Measurements from ENCODE around the gene PUS1.

PUS1 gene

GRCh38 chr12:131903270-131904255 is 25.5 kb upstream of the PUS1 start:
- no peak for DNase-seq

- no peak for DNase-seq
Observed at GRCh38 chr12:131904346-131904745, 24.7 kb upstream of the PUS1 start.

GRCh38 chr12:131905081-131905629 is 23.9 kb upstream of the PUS1 start:
- no peak for DNase-seq

GRCh38 chr12:131905630-131906091 is 23.4 kb upstream of the PUS1 start:
- DNase-seq: no peak

- DNase-seq: no peak
Observed at GRCh38 chr12:131907379-131908091, 21.5 kb upstream of the PUS1 start.

- DNase-seq: no peak
Observed at GRCh38 chr12:131908092-131909080, 20.7 kb upstream of the PUS1 start.

- no peak for DNase-seq
Observed at GRCh38 chr12:131909081-131909751, 19.9 kb upstream of the PUS1 start.

GRCh38 chr12:131909752-131910219 is 19.3 kb upstream of the PUS1 start:
- no peak for DNase-seq

GRCh38 chr12:131910302-131911027 is 18.6 kb upstream of the PUS1 start:
- no peak for DNase-seq

GRCh38 chr12:131911028-131911650 is 17.9 kb upstream of the PUS1 start:
- no peak for DNase-seq

- DNase-seq: no peak
Observed at GRCh38 chr12:131911851-131912477, 17.1 kb upstream of the PUS1 start.

- DNase-seq: no peak
Observed at GRCh38 chr12:131912518-131913274, 16.4 kb upstream of the PUS1 start.

- no peak for DNase-seq
Observed at GRCh38 chr12:131913666-131914065, 15.4 kb upstream of the PUS1 start.

- DNase-seq: no peak
Observed at GRCh38 chr12:131914179-131914702, 14.8 kb upstream of the PUS1 start.

- DNase-seq: no peak
Observed at GRCh38 chr12:131915000-131915689, 13.9 kb upstream of the PUS1 start.

- DNase-seq: no peak
Observed at GRCh38 chr12:131915823-131916222, 13.3 kb upstream of the PUS1 start.

- no peak for DNase-seq
Observed at GRCh38 chr12:131916306-131917138, 12.6 kb upstream of the PUS1 start.
